Stimulated activated naive CD8-positive, alpha-beta T cell treated with anti-CD3 and anti-CD28 coated beads, Interleukin-15, amount 100 ng/mL, for 72 hours (primary cell): ENCODE data around the gene KCNIP4.

Source experiments
- ATAC-seq: fragments of 150-1000 bp; cut with Tn5 transposase; 2 replicates; pipeline ENCODE4 v1.10.0; 2021; ENCODE audit warnings: mild to moderate bottlenecking, moderate library complexity
- DNase-seq, 2 donors: peaks; one replicate each; pipeline ENCODE4 v3.0.0; 2021 to 2022
- H3K27ac Mint-ChIP-seq, 2 donors: one replicate each; pipeline ENCODE4 v1.8.0; 2022; ENCODE audit warnings: mild to moderate bottlenecking in 2 of 2, mixed read lengths in 2 of 2, moderate library complexity in 2 of 2
- H3K27me3 Mint-ChIP-seq: one replicate; pipeline ENCODE4 v1.8.0; 2022; ENCODE audit warnings: mixed read lengths
- H3K4me1 Mint-ChIP-seq: one replicate; pipeline ENCODE4 v1.8.0; 2022; ENCODE audit warnings: mild to moderate bottlenecking, mixed read lengths
- H3K4me3 Mint-ChIP-seq, 2 donors: one replicate each; pipeline ENCODE4 v1.8.0; 2022; ENCODE audit warnings: mild to moderate bottlenecking in 2 of 2, mixed read lengths in 2 of 2, moderate library complexity in 1 of 2
- H3K9me3 Mint-ChIP-seq, 2 donors: one replicate each; pipeline ENCODE4 v1.8.0; 2022; ENCODE audit warnings: mixed read lengths in 2 of 2

KCNIP4 gene

GRCh38 chr4:21885241-21885640, 63.3 kb downstream of the KCNIP4 start:
- Mint-ChIP-seq H3K4me1 (no peaks in the 10 kb centered on the region), H3K27me3 (no peaks in the 10 kb centered on the region), H3K9me3 (peaks cover 0 to 12% of the 10 kb centered on the region in 2 donors)

GRCh38 chr4:21884615-21885014, 64.0 kb downstream of the KCNIP4 start:
- no peaks in the 10 kb centered on the region for H3K4me1 Mint-ChIP-seq
- H3K4me3 Mint-ChIP-seq = no peak overlapping the region
- H3K27me3 Mint-ChIP-seq = no peaks in the 10 kb centered on the region
- H3K27ac Mint-ChIP-seq = peak overlapping the region in 1 of 2 donors; percentile 3
- ATAC-seq (peak; percentile 59), DNase-seq (peak in 1 of 2 donors; percentile 14)
- H3K9me3 Mint-ChIP-seq = peaks cover 0 to 12% of the 10 kb centered on the region in 2 donors

More at GRCh38 chr4:21885241-21885640, 63.3 kb downstream of the KCNIP4 start:
- DNase-seq (no peak), ATAC-seq (no peak)
- no peak overlapping the region for H3K27ac Mint-ChIP-seq
- H3K4me3 Mint-ChIP-seq = no peak overlapping the region

GRCh38 chr4:21882051-21882839, 66.3 kb downstream of the KCNIP4 start:
- Mint-ChIP-seq H3K4me3 (no peak overlapping the region), H3K4me1 (no peaks in the 10 kb centered on the region), H3K9me3 (peaks cover 0 to 12% of the 10 kb centered on the region in 2 donors), H3K27ac (peak overlapping the region in 1 of 2 donors; percentile 38), H3K27me3 (no peaks in the 10 kb centered on the region)
- ATAC-seq (peak; percentile 80), DNase-seq (no peak)

GRCh38 chr4:21879187-21879586, 69.4 kb downstream of the KCNIP4 start:
- Mint-ChIP-seq H3K27ac (no peak overlapping the region), H3K4me3 (no peak overlapping the region), H3K27me3 (no peaks in the 10 kb centered on the region), H3K4me1 (no peaks in the 10 kb centered on the region), H3K9me3 (peaks cover 0 to 4% of the 10 kb centered on the region in 2 donors)
- peak; percentile 42 for ATAC-seq
- peak in 1 of 2 donors; percentile 17 for DNase-seq

- Mint-ChIP-seq H3K9me3 (no peaks in the 10 kb centered on the region), H3K4me3 (no peak overlapping the region), H3K4me1 (no peaks in the 10 kb centered on the region), H3K27ac (no peak overlapping the region), H3K27me3 (no peaks in the 10 kb centered on the region)
- DNase-seq (no peak), ATAC-seq (no peak)
Measured at GRCh38 chr4:21876711-21877110, 71.9 kb downstream of the KCNIP4 start.

GRCh38 chr4:21873145-21873544, 75.4 kb downstream of the KCNIP4 start:
- Mint-ChIP-seq H3K4me1 (no peaks in the 10 kb centered on the region), H3K27me3 (no peaks in the 10 kb centered on the region), H3K27ac (no peak overlapping the region), H3K4me3 (no peak overlapping the region), H3K9me3 (peaks cover 5 to 8% of the 10 kb centered on the region in 2 donors)
- ATAC-seq (no peak), DNase-seq (no peak)

GRCh38 chr4:21872101-21872500, 76.5 kb downstream of the KCNIP4 start:
- Mint-ChIP-seq H3K9me3 (peaks cover 5 to 8% of the 10 kb centered on the region in 2 donors), H3K4me1 (no peaks in the 10 kb centered on the region), H3K4me3 (no peak overlapping the region), H3K27me3 (no peaks in the 10 kb centered on the region), H3K27ac (no peak overlapping the region)
- ATAC-seq (no peak), DNase-seq (no peak)

- H3K27me3 Mint-ChIP-seq = no peaks in the 10 kb centered on the region
- ATAC-seq (no peak), DNase-seq (no peak)
- peaks cover 7 to 8% of the 10 kb centered on the region in 2 donors for H3K9me3 Mint-ChIP-seq
- no peak overlapping the region for H3K4me3 Mint-ChIP-seq
- H3K4me1 Mint-ChIP-seq = no peaks in the 10 kb centered on the region
- no peak overlapping the region for H3K27ac Mint-ChIP-seq
Measured at GRCh38 chr4:21869978-21870745, 78.4 kb downstream of the KCNIP4 start.

GRCh38 chr4:21864686-21865085, 83.9 kb downstream of the KCNIP4 start:
- no peaks in the 10 kb centered on the region for H3K4me1 Mint-ChIP-seq
- ATAC-seq = no peak
- no peak overlapping the region for H3K27ac Mint-ChIP-seq

GRCh38 chr4:21862917-21863316, 85.7 kb downstream of the KCNIP4 start:
- no peaks in the 10 kb centered on the region for H3K4me1 Mint-ChIP-seq
- no peak overlapping the region for H3K4me3 Mint-ChIP-seq
- H3K27me3 Mint-ChIP-seq = no peaks in the 10 kb centered on the region
- ATAC-seq = no peak
- DNase-seq = no peak
- no peak overlapping the region for H3K27ac Mint-ChIP-seq
- H3K9me3 Mint-ChIP-seq = peaks cover 10 to 12% of the 10 kb centered on the region in 2 donors

More at GRCh38 chr4:21864686-21865085, 83.9 kb downstream of the KCNIP4 start:
- peaks cover 17% of the 10 kb centered on the region in 2 donors for H3K9me3 Mint-ChIP-seq
- no peaks in the 10 kb centered on the region for H3K27me3 Mint-ChIP-seq
- H3K4me3 Mint-ChIP-seq = no peak overlapping the region
- no peak for DNase-seq

GRCh38 chr4:21858971-21859370, 89.6 kb downstream of the KCNIP4 start:
- no peak overlapping the region for H3K27ac Mint-ChIP-seq
- peaks cover 8 to 10% of the 10 kb centered on the region in 2 donors for H3K9me3 Mint-ChIP-seq
- ATAC-seq (no peak), DNase-seq (no peak)
- H3K27me3 Mint-ChIP-seq = no peaks in the 10 kb centered on the region
- H3K4me1 Mint-ChIP-seq = no peaks in the 10 kb centered on the region
- no peak overlapping the region for H3K4me3 Mint-ChIP-seq

- peak overlapping the region in 1 of 2 donors; percentile 10 for H3K27ac Mint-ChIP-seq
- ATAC-seq (no peak), DNase-seq (no peak)
- H3K9me3 Mint-ChIP-seq = peaks cover 1 to 2% of the 10 kb centered on the region in 2 donors
- no peaks in the 10 kb centered on the region for H3K27me3 Mint-ChIP-seq
- H3K4me1 Mint-ChIP-seq = no peaks in the 10 kb centered on the region
- no peak overlapping the region for H3K4me3 Mint-ChIP-seq
Measured at GRCh38 chr4:21856754-21857153, 91.8 kb downstream of the KCNIP4 start.

- DNase-seq = no peak
- Mint-ChIP-seq H3K4me3 (no peak overlapping the region), H3K4me1 (no peaks in the 10 kb centered on the region), H3K27me3 (no peaks in the 10 kb centered on the region), H3K27ac (no peak overlapping the region), H3K9me3 (no peaks in the 10 kb centered on the region)
- no peak for ATAC-seq
Measured at GRCh38 chr4:21856301-21856700, 92.3 kb downstream of the KCNIP4 start.

GRCh38 chr4:21849077-21849476, 99.5 kb downstream of the KCNIP4 start:
- ATAC-seq (no peak), DNase-seq (no peak)
- no peaks in the 10 kb centered on the region for H3K27me3 Mint-ChIP-seq
- H3K27ac Mint-ChIP-seq = no peak overlapping the region
- no peaks in the 10 kb centered on the region for H3K9me3 Mint-ChIP-seq
- no peak overlapping the region for H3K4me3 Mint-ChIP-seq
- H3K4me1 Mint-ChIP-seq = no peaks in the 10 kb centered on the region

- DNase-seq (no peak), ATAC-seq (no peak)
- Mint-ChIP-seq H3K27ac (no peak overlapping the region), H3K4me3 (no peak overlapping the region), H3K27me3 (no peaks in the 10 kb centered on the region), H3K4me1 (no peaks in the 10 kb centered on the region), H3K9me3 (no peaks in the 10 kb centered on the region)
Measured at GRCh38 chr4:21848021-21848420, 100.6 kb downstream of the KCNIP4 start.

- no peaks in the 10 kb centered on the region for H3K9me3 Mint-ChIP-seq
- no peak overlapping the region for H3K27ac Mint-ChIP-seq
- ATAC-seq = no peak
- H3K4me3 Mint-ChIP-seq = no peak overlapping the region
- H3K4me1 Mint-ChIP-seq = no peaks in the 10 kb centered on the region
- H3K27me3 Mint-ChIP-seq = no peaks in the 10 kb centered on the region
- DNase-seq = no peak
Measured at GRCh38 chr4:21845663-21846062, 102.9 kb downstream of the KCNIP4 start.
